ENCODE measurements around the gene SULF2. TPM values are rescaled to one million over a fixed set of nuclear protein-coding genes. Genes with fewer than 3 reads are reported as not detected.

Gene SULF2
- total and polyA plus RNA-seq, 5 donors, result 25.4 to 59.1 (median 47.6) TPM

- ATAC-seq, result no peak
- intact Hi-C loops (cut with DNase I), result no loop called here
- Histone ChIP-seq H3K4me3 (ENCODE audit: low read length) (no peak overlapping the region), H3K27me3 (ENCODE audit: control insufficient read depth, insufficient read depth) (no peaks in the 10 kb centered on the region), H3K9me3 (ENCODE audit: control insufficient read depth, low read length) (peaks cover 5% of the 10 kb centered on the region), H3K4me1 (ENCODE audit: control insufficient read depth, insufficient read depth, low read length) (no peaks in the 10 kb centered on the region), H3K27ac (ENCODE audit: low read length) (no peak overlapping the region)
- no peak for DNase-seq
- WGBS, result 84% methylated on average over 18 of the region's 18 CpGs
Observed at GRCh38 chr20:47688385-47689381, 96.6 kb downstream of the SULF2 start.

GRCh38 chr20:47687095-47687987, 97.9 kb downstream of the SULF2 start:
- intact Hi-C loops (cut with DNase I), result no loop called here
- WGBS, result 89% methylated on average over 20 of the region's 20 CpGs
- DNase-seq, result no peak
- Histone ChIP-seq H3K9me3 (ENCODE audit: control insufficient read depth, low read length) (peaks cover 3% of the 10 kb centered on the region), H3K27me3 (ENCODE audit: control insufficient read depth, insufficient read depth) (no peaks in the 10 kb centered on the region), H3K4me1 (ENCODE audit: control insufficient read depth, insufficient read depth, low read length) (peaks cover 4% of the 10 kb centered on the region), H3K4me3 (ENCODE audit: low read length) (no peak overlapping the region), H3K27ac (ENCODE audit: low read length) (no peak overlapping the region)
- ATAC-seq, result no peak

DNA sequence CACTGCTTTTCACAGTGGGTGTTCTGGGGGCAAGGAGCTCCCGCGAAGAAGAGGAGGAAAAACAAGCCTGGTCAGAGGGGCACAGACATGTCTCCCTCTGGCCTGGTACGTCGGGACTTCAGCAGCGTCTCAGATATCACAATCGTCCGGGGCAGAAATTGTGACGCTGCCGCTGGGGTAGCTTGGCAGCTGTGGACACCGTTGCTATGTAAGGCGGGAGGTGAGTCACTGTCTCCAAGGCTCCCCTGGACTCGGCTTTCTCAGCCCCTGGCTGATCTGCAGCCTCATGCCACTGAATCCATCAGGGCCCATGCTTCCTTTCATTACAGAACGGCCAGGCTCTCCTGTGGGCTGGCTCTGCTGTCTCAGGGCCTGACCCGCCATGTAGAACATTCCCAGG, 98.7 kb downstream of the SULF2 start:
- WGBS, result 89% methylated on average over 14 of the region's 14 CpGs
- Histone ChIP-seq H3K27me3 (ENCODE audit: control insufficient read depth, insufficient read depth) (no peaks in the 10 kb centered on the region), H3K4me3 (ENCODE audit: low read length) (no peak overlapping the region), H3K27ac (ENCODE audit: low read length) (no peak overlapping the region), H3K4me1 (ENCODE audit: control insufficient read depth, insufficient read depth, low read length) (peaks cover 5% of the 10 kb centered on the region), H3K9me3 (ENCODE audit: control insufficient read depth, low read length) (peaks cover 3% of the 10 kb centered on the region)
- intact Hi-C loops (cut with DNase I), result no loop called here
- DNase-seq (no peak), ATAC-seq (no peak)

GRCh38 chr20:47684306-47685080, 100.8 kb downstream of the SULF2 start:
- no peak for ATAC-seq
- Histone ChIP-seq H3K4me3 (ENCODE audit: low read length) (no peak overlapping the region), H3K27ac (ENCODE audit: low read length) (no peak overlapping the region), H3K9me3 (ENCODE audit: control insufficient read depth, low read length) (no peaks in the 10 kb centered on the region), H3K27me3 (ENCODE audit: control insufficient read depth, insufficient read depth) (no peaks in the 10 kb centered on the region), H3K4me1 (ENCODE audit: control insufficient read depth, insufficient read depth, low read length) (peaks cover 5% of the 10 kb centered on the region)
- intact Hi-C loops (cut with DNase I), result loop anchor here in 1 of 4 donors (5.0 kb wide), 1 partner anchor 938 kb away; no protein-coding TSS in a partner anchor
- DNase-seq, result no peak
- 92% methylated on average over 26 of the region's 26 CpGs for WGBS

DNA sequence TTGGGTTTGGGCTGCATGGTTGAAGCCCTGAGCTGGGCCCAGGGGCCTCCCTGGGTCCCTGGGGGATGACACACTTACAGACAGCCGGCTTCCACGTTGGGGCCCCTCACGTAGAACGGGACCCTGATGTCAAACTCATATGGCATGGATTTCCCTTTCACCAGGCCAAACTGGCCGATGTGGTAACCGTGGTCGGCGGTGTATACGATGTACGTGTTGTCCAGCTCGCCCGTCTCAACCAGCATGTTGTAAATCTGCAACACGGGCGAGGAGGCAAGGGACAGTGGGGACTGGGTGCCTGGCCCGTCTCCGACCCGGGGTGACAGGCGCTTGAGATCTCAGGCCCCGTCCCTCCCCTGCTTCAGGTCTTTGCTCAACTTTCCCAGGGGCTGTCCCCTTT, 102.4 kb downstream of the SULF2 start:
- peak in 1 of 2 donors; percentile 4 for ATAC-seq
- no peak for DNase-seq
- Histone ChIP-seq H3K4me3 (ENCODE audit: low read length) (no peak overlapping the region), H3K27ac (ENCODE audit: low read length) (no peak overlapping the region), H3K27me3 (ENCODE audit: control insufficient read depth, insufficient read depth) (no peaks in the 10 kb centered on the region), H3K9me3 (ENCODE audit: control insufficient read depth, low read length) (no peaks in the 10 kb centered on the region), H3K4me1 (ENCODE audit: control insufficient read depth, insufficient read depth, low read length) (peaks cover 5% of the 10 kb centered on the region)
- 89% methylated on average over 19 of the region's 19 CpGs for WGBS
- intact Hi-C loops (cut with DNase I), result loop anchor here in 1 of 4 donors (5.0 kb wide), 1 partner anchor 939 kb away; no protein-coding TSS in a partner anchor

DNA sequence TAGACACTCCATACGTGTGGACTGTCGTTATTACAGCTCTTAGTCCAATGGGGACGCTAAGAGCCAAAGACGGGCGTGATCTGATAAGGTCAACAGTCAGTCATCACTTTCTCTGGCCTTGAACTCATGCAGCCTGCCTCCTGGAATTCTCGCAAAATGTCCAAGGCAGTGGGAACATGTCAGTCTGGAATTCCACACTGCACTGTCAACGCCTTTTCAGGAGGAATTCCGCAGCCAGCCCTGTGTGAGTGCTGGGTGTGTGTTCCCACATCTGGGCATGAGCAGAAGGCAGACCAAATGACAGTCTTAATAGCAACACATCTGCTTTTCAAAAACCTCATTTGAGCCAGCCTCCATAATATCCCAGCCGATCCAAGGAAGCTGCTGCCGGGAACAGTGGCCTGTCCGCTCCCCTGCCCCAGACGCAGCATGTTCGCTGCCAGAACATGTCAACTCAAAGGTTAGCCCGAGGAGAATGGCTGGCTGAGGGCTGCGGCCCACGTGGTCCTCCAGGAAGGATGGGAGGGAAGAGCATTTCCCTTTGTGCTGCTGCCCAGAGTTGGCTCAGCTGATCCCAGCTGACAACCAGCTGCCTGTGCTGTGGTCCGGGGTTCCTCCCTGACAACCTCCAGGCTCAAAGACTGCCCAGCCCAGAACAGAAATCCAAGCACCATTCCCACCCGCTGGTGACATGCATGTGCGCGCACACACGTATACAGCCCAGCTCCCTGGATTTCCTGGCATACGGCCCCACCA, 103.1 kb downstream of the SULF2 start:
- H3K27ac ChIP-seq (ENCODE audit: low read length), result peak overlapping the region; percentile 57
- peak; percentile 82 to 88 (median 88) for DNase-seq

GRCh38 chr20:47680804-47681529, 104.3 kb downstream of the SULF2 start:
- H3K27ac ChIP-seq (ENCODE audit: low read length), result no peak overlapping the region

More for the DNA sequence above, 103.1 kb downstream of the SULF2 start:
- no peaks in the 10 kb centered on the region for H3K27me3 ChIP-seq (ENCODE audit: control insufficient read depth, insufficient read depth)
- intact Hi-C loops (cut with DNase I), result loop anchor here in 1 of 4 donors (5.0 kb wide), 1 partner anchor 940 kb away; no protein-coding TSS in a partner anchor
- H3K9me3 ChIP-seq (ENCODE audit: control insufficient read depth, low read length), result no peaks in the 10 kb centered on the region
- peaks cover 5% of the 10 kb centered on the region for H3K4me1 ChIP-seq (ENCODE audit: control insufficient read depth, insufficient read depth, low read length)
- 27% methylated on average over 22 of the region's 22 CpGs for WGBS
- no peak overlapping the region for H3K4me3 ChIP-seq (ENCODE audit: low read length)
- peak; percentile 81 to 94 for ATAC-seq

DNA sequence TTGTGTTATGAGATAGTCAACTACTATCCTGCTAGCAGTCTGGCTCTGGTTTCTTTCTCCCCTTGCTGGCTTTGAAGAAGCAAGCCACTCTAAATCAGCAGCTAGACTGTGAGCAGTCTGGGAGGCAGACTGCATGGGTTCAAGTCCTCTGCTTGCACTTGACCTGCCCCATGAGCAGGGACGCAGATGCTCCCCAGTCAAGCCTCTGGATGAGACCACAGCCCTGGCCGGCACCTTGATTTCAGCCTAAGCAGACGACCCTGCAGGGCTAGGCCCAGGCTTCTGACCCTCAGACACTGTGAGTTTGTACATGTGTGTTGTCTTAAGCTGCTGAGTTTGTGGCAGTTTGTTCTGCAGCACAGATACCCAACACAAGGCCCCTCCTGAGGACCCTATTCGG, 105.8 kb downstream of the SULF2 start:
- H3K4me3 ChIP-seq (ENCODE audit: low read length), result no peak overlapping the region
- no peak overlapping the region for H3K27ac ChIP-seq (ENCODE audit: low read length)
- DNase-seq (no peak), ATAC-seq (no peak)
- no peaks in the 10 kb centered on the region for H3K9me3 ChIP-seq (ENCODE audit: control insufficient read depth, low read length)
- H3K27me3 ChIP-seq (ENCODE audit: control insufficient read depth, insufficient read depth), result no peaks in the 10 kb centered on the region
- intact Hi-C loops (cut with DNase I), result loop anchor here in 2 of 4 donors (5.0 to 10.0 kb wide), 3 partner anchors 95 to 943 kb away; partner anchors contain the start of gene SULF2 (in 1 of the 2)
- 98% methylated on average over 4 of the region's 4 CpGs for WGBS
- peaks cover 5% of the 10 kb centered on the region for H3K4me1 ChIP-seq (ENCODE audit: control insufficient read depth, insufficient read depth, low read length)

More at GRCh38 chr20:47680804-47681529, 104.3 kb downstream of the SULF2 start:
- ATAC-seq (no peak), DNase-seq (no peak)
- Histone ChIP-seq H3K4me1 (ENCODE audit: control insufficient read depth, insufficient read depth, low read length) (peaks cover 5% of the 10 kb centered on the region), H3K27me3 (ENCODE audit: control insufficient read depth, insufficient read depth) (no peaks in the 10 kb centered on the region), H3K9me3 (ENCODE audit: control insufficient read depth, low read length) (no peaks in the 10 kb centered on the region), H3K4me3 (ENCODE audit: low read length) (no peak overlapping the region)
- WGBS, result 90% methylated on average over 6 of the region's 6 CpGs
- intact Hi-C loops (cut with DNase I), result loop anchor here in 1 of 4 donors (5.0 kb wide), 1 partner anchor 941 kb away; no protein-coding TSS in a partner anchor

DNA sequence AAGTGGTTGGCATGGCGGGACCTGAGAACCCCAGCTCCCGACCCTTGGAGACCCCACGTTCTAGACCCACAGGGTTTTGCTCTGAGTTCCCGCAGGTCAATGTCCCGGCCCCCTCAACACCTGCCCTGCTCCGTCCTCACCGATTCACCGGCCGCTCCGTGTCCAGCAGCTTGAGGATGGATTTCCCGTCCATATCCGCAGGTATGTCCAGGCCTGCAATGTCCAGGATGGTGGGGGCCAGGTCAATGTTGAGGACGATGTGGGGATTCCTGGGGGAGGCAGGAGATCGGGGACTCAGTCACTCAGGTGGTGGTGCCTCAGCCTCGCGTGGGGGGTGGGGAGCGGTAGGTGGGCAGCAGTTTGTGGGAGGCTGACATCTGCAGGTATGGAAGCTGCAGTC, 106.7 kb downstream of the SULF2 start:
- DNase-seq, result no peak
- intact Hi-C loops (cut with DNase I), result loop anchor here in 2 of 4 donors (5.0 to 10.0 kb wide), 3 partner anchors 96 to 944 kb away; partner anchors contain the start of gene SULF2 (in 1 of the 2)
- Histone ChIP-seq H3K9me3 (ENCODE audit: control insufficient read depth, low read length) (no peaks in the 10 kb centered on the region), H3K4me1 (ENCODE audit: control insufficient read depth, insufficient read depth, low read length) (peaks cover 5% of the 10 kb centered on the region), H3K4me3 (ENCODE audit: low read length) (no peak overlapping the region), H3K27me3 (ENCODE audit: control insufficient read depth, insufficient read depth) (no peaks in the 10 kb centered on the region), H3K27ac (ENCODE audit: low read length) (no peak overlapping the region)
- 94% methylated on average over 17 of the region's 17 CpGs for WGBS
- no peak for ATAC-seq
